GM21515 (cell line): ENCODE results near the gene MUC4.
"Not testable (repeated sequence)": the region's sequence is repeated elsewhere in the genome, so short reads cannot be mapped to it uniquely, and the experiment has no call there.

Experiments used
- ATAC-seq: cut with Tn5 transposase; IDR thresholded peaks from one replicate; pipeline ENCODE4 v1.9.1; 2021; ENCODE audit not compliant: unreplicated experiment

Gene MUC4

DNA sequence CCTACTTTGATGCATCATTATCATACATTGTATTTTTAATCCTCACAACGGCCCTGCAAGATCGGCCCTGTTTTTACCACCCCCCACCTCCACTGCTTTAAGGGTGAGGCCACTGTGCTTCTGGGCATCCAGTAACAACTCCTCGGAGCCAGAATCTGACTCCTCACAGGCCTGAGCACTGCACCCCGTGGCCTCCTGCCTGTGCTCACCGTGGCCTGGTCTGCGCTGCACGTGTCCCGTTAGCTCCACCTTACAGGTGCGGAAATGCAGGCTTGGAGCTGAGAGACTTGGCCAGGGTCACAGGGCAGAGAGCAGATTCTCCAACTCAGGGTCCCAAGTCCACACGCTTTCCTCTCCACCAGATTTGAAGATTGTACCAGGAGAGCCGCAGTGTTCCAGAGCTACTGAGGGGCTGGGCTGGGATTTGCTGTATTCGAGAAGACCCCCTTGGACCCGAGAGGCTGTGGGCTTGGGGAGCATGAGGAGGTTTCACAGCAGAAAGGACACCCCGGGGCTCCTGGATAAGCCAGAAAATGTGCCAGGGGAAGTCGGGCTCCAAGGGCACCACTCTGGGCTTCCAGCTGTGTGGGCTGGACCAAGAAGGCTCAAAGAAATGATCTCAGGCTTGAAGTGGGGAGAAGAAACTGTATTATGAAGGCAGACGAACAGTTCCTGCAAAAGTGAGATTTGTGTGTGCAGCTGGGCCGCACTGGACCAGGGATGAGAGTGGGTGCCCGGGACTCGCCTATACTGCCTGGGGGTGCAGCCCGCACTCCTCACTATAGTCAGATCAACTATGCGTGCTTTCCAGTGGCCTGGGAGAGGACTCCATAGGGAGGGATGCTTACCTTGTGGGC lies 89.4 kb downstream of the MUC4 start:
- not testable (repeated sequence) for ATAC-seq

DNA sequence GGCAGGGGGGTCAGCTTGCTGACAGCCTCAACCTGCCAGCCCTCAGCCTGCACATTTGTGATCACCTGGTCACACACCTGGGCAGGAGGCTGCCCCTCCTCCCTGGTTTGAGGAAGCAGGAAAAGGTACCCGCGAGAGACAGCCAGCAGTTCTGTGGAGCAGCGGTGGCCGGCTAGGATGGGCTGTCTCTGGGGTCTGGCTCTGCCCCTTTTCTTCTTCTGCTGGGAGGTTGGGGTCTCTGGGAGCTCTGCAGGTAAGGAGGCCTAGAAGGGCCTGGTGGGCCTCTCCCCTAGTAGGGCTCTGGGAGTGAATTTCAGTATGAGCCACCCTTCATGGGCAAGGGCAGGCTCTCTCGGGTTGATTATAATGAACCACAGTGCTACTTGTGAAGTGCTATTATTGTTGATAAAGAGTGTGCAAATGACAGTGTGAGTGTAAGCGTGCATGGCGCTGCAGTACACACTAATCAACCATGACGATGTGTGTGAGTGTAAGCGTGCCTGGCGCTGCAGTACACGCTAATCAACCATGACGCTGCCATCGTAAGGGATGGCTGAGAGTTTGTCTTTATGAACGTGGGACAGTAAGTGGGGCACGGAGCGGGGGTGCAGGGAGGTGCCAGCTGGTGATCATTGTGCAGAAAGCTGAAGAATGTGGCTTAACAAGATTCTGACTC lies 90.8 kb downstream of the MUC4 start, which contains the start of gene MUC20:
Gene MUC20 (plus strand): TSS at position 148 of the 676 bp plus-strand sequence. CDS start 30 bp downstream, at position 178.
- ATAC-seq, result not testable (repeated sequence)

DNA sequence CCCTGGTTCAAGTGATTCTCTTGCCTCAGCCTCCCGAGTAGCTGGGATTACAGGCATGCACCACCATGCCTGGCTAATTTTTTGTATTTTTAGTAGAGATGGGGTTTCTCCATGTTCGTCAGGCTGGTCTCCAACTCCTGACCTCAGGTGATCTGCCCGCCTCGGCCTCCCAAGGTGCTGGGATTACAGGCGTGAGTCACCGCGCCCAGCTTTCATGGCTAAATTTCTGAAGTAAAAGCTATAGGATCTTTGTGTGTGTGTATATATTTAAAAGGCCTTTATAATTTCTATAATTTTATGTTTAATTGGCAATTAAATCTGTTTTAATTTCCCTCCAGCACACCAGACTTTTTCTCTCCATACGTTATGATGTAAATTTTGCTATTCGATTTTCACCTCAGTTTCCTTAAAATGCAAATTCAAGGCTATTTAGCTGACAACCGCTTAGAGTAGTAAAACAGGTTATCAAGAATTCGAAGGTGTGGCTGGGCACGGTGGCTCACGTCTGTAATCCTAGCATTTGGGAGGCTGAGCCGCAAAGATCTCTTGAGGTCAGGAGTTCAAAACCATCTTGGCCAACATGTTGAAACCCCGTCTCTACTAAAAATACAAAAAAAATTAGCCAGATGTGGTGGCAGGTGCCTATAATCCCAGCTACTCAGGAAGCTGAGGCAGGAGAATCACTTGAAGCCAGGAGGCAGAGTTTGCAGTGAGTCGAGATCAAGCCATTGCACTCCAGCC lies 92.0 kb downstream of the MUC4 start:
- ATAC-seq, result not testable (repeated sequence)

DNA sequence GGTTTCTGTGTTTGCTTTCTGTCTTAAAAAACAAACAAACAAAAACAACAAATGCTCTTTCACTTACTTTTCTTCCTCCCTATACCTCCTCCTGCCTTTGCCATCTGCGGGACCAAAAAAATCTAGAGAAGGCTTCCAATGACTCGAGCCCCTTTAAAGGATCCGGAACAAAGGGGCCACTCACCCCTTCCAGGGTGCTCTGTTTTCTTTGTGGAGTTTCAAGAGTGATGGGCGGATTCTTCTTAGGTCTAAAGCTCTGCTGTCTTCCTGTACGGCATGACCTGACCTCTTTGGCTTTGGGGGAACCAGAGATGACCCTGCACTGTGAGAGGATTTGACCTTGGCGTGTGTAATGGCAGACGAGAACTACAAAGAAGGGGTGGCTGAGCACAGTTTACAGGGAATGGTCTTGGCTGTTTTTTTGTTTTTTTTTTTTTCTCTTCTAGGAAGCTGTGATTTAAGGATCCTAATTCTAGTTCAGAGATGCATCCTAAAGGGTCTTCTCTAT lies 93.2 kb downstream of the MUC4 start:
- no peak for ATAC-seq

DNA sequence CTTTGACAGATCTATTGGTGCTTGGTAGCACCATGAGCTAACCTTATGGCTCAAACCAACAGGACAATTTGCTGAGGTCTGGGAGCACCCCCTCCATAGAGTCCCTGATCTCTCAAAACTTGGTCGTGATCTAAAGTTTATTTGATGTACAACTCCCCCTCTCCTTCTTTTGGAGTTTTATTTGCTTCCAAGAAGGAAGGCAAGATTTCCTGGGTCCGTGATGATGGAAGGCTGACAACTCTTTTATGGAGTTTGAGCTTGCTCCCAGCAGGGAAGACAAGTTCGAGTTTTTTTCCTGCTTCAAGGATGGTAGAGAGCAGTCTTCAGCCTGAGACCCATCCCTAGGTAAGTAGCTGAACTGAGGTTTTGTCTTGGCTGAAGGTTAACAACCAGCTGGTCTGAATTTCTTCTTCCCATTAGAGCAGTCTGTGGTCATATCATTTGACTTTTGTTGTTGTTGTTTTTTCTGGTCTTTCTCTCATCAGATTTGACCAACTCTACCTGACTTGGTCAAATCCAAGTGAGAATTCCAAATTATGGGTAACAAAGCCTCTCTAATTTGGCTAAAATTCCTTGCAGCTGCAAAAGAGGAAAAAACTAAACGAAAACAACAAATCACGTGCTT lies 93.8 kb downstream of the MUC4 start:
- ATAC-seq, result no peak

DNA sequence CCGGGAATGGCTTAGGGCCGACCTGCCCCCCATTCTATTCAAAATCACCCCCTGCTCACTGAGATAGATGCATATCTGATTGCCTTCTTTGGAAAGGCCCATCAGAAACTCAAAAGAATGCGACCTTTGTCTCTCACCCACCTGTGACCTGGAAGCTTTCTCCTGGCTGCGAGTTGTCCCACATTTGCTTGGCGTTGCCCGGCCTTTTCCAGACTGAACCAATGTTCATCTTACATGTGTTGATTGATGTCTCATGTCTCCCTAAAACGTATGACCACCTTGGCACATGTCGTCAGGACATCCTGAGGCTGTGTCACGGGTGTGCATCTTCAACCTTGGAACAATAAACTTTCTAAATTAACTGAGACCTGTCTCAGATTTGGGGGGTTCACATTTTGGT lies 94.3 kb downstream of the MUC4 start:
- no peak for ATAC-seq

DNA sequence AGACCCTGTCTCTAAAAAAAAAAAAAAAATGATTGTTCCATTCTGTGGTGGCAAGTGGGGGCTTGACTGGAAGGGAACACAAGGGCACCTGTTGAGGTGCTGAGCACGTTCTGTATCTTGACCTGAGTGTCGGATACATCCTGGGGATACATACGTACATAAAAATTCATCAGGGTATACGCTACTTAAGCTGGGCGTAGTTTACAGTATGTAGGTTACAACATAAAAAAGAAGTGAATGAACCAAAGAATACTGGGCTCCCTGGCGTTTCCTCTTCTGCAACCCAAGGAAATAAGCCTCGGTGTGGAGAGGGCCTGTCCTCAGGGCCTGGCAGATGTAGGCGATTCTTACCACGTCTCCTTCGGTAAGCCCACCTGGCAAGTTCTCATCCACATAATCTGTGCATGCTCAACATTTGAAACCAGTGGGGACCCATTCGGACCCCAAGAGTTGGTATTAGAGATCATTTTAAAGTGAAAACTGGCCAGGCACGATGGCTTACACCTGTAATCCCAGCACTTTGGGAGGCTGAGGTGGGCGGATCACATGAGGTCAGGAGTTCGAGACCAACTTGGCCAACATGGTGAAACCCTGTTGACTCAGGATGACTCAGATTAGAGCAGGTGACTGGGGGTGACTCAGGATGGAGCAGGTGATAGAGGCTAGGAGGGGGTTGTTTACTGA lies 96.0 kb downstream of the MUC4 start:
- ATAC-seq, result no peak

DNA sequence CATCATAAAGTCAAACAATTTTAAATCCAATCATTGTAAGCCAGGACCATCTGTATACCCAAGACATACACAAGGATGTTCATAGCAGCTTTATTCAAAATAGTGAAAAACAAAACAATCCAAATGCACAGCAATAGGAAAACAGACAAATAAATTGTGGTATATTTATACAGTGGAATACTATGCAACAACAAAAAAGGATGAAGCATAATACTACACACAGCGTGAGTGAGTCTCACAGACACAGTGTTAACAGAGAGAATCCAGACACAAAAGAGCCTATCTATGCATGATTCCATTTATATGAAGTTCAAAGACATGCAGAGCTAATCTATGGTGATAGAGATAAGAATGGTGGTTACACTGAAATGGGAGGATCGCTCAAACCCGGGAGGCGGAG lies 96.6 kb downstream of the MUC4 start:
- no peak for ATAC-seq

DNA sequence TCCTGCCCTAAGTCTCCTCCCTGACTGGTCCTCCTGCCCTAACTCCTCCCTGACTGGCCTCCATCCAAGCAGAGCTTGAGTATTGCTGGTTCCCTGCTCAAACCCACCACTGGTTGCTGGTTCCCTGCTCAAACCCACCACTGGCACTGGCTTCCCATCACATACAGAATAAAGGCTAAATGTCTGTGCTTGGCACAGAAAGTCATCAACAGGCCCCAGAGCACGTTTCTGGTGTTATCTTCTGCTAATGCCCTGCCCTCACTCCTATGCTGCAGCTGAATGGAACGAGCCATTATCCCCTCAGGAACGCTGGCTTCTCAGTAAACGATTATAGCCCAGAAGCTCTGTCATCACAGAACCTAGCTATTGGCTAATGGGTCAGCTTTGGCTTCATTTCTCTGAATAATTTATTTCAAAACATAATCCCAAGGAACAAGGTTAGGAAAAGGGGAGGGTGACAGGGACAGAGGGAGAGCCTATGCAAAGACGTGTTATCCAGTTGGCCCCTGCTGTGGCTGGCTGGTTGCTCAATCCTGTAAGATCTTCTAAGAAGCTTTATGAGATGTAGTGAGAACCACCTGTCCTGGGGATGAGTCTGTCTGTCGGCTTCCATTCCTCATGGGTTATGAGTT lies 97.2 kb downstream of the MUC4 start:
- no peak for ATAC-seq

DNA sequence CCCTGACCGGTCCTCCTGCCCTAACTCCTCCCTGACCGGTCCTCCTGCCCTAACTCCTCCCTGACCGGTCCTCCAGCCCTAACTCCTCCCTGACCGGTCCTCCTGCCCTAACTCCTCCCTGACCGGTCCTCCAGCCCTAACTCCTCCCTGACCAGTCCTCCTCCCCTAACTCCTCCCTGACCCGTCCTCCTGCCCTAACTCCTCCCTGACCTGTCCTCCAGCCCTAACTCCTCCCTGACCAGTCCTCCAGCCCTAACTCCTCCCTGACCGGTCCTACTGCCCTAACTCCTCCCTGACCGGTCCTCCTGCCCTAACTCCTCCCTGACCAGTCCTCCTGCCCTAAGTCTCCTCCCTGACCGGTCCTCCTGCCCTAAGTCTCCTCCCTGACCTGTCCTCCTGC lies 98.6 kb downstream of the MUC4 start:
- ATAC-seq, result not testable (repeated sequence)

DNA sequence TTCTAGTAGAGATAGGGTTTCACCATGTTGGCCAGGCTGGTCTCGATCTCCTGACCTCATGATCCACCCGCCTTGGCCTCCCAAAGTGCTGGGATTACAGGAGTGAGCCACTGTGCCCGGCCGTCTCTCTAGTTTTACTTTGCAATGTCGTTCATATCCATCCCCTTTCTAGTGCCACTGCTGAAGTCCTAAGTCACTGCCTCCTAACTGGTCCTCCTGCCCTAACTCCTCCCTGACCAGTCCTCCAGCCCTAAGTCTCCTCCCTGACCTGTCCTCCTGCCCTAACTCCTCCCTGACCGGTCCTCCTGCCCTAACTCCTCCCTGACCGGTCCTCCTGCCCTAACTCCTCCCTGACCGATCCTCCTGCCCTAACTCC lies 99.2 kb downstream of the MUC4 start:
- ATAC-seq, result not testable (repeated sequence)

DNA sequence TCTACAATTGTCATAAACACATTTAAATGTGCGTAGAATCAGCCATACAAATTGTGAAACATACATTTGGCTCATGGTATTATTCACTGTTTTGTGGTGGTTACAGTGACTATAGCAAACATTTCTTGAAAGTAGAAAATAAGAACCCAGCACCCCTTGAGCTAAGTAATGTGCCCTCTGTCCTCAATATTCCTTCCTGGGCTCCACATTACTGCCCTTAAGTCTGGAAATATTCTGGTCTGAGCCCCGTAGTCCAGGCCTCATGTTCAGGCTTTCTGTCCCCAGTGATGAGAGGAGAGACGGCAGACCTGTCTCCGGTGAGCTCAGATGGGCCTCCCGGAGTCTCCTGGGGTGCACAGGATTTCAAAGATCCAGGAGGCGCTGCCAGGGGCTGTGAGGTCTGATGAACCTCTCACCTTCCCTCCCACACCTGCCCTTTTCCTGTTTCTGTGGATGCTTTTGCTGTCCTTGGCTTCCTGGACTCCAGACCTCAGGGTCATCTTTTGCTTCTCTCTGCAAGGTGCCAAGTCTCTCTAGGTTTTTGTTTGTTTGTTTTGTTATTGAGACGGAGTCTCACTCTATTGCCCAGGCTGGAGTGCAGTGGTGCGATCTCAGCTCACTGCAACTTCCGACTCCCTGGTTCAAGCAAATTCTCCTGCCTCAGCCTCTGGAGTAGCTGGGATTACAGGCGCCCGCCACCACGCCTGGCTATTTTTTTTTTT lies 99.8 kb downstream of the MUC4 start:
- ATAC-seq, result no peak

DNA sequence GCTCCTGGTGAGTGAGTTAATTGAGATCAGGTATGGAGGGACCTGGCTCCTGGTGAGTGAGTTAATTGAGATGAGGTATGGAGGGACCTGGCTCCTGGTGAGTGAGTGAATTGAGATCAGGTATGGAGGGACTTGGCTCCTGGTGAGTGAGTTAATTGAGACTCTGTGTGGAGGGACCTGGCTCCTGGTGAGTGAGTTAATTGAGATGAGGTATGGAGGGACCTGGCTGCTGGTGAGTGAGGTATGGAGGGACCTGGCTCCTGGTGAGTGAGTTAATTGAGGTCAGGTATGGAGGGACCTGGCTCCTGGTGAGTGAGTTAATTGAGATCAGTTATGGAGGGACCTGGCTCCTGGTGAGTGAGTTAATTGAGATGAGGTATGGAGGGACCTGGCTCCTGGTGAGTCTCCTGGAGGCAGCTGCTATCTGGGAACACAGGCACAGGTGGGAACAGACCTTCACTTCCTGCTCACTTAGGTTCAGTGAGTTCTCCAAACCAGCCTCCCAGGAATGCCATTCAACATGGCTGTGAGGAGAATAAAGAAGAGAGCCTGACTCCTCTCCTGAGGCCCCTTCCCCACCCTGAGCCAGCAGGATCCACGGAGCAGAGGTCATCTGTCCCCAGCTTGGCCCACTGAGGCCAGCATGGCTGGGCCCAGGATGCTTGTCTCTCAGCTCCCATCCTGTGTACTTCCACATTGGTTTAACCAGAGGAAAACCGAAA lies 100.5 kb downstream of the MUC4 start:
- not testable (repeated sequence) for ATAC-seq

DNA sequence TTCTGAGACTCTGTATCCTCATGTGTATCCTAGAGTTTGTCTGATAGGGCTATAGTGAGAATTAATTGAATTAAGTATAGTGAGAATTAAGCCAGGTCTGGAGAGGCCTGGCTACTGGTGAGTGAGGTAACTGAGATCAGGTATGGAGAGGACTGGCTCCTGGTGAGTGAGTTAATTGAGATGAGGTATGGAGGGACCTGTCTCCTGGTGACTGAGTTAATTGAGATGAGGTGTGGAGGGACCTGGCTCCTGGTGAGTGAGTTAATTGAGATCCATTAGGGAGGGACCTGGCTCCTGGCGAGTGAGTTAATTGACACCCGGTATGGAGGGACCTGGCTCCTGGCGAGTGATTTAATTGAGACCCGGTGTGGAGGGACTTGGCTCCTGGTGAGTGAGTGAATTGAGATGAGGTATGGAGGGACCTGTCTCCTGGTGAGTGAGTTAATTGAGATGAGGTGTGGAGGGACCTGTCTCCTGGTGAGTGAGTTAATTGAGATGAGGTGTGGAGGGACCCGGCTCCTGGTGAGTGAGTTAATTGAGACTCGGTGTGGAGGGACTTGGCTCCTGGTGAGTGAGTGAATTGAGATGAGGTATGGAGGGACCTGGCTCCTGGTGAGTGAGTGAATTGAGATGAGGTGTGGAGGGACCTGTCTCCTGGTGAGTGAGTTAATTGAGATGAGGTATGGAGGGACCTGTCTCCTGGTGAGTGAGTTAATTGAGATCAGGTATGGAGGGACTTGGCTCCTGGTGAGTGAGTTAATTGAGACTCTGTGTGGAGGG lies 101.4 kb downstream of the MUC4 start:
- not testable (repeated sequence) for ATAC-seq

DNA sequence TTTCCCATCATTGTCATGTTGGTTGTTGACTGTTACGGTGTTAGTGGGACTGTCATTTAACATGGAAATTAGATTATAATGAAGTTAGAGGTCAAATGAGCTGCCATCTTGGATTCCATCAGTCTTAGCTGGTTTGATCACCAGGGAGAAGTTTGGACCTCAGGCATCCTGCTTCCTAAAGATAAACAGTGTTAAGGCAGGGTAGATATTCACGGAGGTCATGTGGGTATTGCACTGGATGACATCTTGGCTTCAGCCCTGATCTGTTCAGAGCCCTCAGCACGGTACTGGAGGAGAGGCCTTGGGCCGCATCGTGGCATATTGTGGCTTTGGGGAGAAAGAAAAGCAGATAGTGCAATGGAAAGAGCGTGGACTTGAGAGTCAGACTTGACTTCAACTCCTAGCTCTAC lies 102.0 kb downstream of the MUC4 start:
- no peak for ATAC-seq

DNA sequence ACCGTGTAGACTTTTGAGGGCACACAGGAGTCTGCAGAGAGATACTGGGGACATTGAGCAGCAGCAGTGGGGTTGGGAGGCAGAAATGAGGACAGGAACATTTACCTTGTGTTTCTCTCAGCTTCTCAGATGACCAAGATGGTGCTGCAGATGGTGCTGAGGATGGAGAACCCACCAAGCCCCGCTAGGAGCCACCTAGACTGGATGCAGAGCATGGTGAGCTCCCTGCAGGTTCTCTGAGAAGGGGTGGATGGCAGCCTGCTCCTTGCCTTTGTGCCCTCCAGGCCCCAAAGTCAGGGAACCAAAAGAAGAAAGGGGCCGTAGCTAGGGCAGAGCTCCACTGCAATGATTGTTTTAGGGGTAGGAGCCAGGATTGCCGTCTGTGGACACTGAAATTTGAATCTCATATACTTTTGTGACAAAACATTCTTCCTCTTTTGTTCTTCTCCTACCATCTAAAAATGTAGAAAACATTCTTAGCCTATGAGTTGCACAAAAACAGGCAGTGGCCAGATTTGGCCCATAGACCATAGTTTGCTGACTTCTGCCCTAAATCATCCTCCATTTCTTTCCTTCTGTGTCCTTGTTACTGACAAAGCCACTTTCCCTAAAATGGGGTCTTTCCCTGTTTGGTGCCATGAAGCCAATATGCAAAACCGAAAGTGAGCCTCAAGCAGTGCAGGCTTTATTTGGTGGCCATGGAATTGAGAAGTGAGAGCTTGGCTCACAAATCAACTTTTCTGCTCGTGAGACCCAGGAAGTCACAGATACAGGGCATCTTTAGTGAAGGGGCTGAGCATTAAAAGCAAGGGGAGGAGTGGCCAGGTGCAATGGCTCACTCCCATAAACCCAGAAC lies 102.9 kb downstream of the MUC4 start:
- no peak for ATAC-seq

DNA sequence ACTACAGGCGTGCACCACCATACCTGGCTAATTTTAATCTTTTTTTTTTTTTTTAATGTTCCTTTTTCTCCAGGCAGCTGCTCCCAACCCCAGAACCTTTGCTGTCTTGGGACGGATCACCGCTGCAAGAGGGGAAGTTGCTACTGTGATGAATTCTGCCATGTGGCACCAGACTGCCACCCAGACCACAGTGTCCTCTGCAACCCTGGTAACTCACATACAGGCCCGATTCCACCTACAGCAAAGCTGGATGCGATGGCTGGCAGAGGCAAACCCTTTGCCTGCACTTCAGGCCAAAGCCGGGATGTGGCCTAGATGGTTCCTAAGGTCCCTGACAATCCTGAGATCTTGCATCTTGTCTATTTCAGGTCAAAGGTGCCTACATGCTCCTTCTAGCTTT lies 103.7 kb downstream of the MUC4 start:
- ATAC-seq, result no peak
